H1 (cell line): Measurements from ENCODE around the gene TAPT1. TPM values are rescaled to one million over a fixed set of nuclear protein-coding genes. Genes with fewer than 3 reads are reported as not detected.

Source experiments
- CTCF ChIA-PET: fragments of 300-600 bp; sonication (Branson Sonifier 250); formaldehyde crosslinking; loops from one replicate; lab custom pipeline; 2021; ENCODE audit not compliant: partially characterized antibody; lab: Charles Lee
- POLR2A ChIA-PET: fragments of 300-600 bp; sonication (Branson Sonifier 250); formaldehyde crosslinking; loops from one replicate; lab custom pipeline; 2021; ENCODE audit warnings: inconsistent platforms; ENCODE audit not compliant: partially characterized antibody; lab: Charles Lee
- DNase-seq, 2 experiments: peaks; one replicate each; pipeline versions ENCODE4 v3.0.0 to v3.0.0-alpha.2; 2010 to 2022; ENCODE audit warnings: low spot score in 2 of 2, low read depth in 1 of 2, mixed read lengths in 1 of 2
- FAIRE-seq: peaks from 2 replicates; lab custom pipeline; 2011; peaks lifted over from hg19 to GRCh38; lab: Jason Lieb, UNC
- H2AFZ ChIP-seq: 2 replicates; pipeline ENCODE4 v1.8.1; 2012; ENCODE audit warnings: low read length, inconsistent platforms
- H2AK5ac ChIP-seq: 2 replicates; pipeline ENCODE4 v1.6.1; 2013; ENCODE audit warnings: low read depth, low read length
- H2BK120ac ChIP-seq: replicated peaks from 2 replicates; pipeline ENCODE3; 2013; ENCODE audit warnings: low read depth, low read length, inconsistent platforms
- H2BK12ac ChIP-seq: 2 replicates; pipeline ENCODE4 v1.6.1; 2013; ENCODE audit warnings: low read depth, low read length
- H2BK15ac ChIP-seq: 2 replicates; pipeline ENCODE4 v1.6.1; 2013; ENCODE audit warnings: low read length
- H2BK20ac ChIP-seq: 2 replicates; pipeline ENCODE4 v1.6.1; 2013; ENCODE audit warnings: low read length
- H2BK5ac ChIP-seq: 2 replicates; pipeline ENCODE4 v1.6.1; 2013; ENCODE audit warnings: low read depth, low read length
- H3K14ac ChIP-seq: 2 replicates; pipeline ENCODE4 v1.6.1; 2013; ENCODE audit warnings: inconsistent platforms; ENCODE audit not compliant: insufficient read length
- H3K18ac ChIP-seq: 2 replicates; pipeline ENCODE4 v1.6.1; 2013; ENCODE audit warnings: low read length; ENCODE audit errors: extremely low read depth
- H3K23ac ChIP-seq: 2 replicates; pipeline ENCODE4 v1.6.1; 2013; ENCODE audit warnings: inconsistent platforms; ENCODE audit not compliant: insufficient read length
- H3K23me2 ChIP-seq: 2 replicates; pipeline ENCODE4 v1.6.1; 2013; ENCODE audit warnings: low read depth, low read length
- H3K27ac ChIP-seq: 2 replicates; pipeline ENCODE4 v1.6.1; 2011; ENCODE audit warnings: low read depth, low read length, inconsistent platforms
- H3K27me3 ChIP-seq, 4 experiments: replicated peaks in 1 of 4; 1 replicate in 1 of 4; 2 replicates in 3 of 4; pipeline versions ENCODE4 v1.6.1 to v1.8.1; 2011 to 2013; ENCODE audit warnings: low read length in 3 of 4, mild to moderate bottlenecking in 3 of 4, inconsistent platforms in 2 of 4, mixed read lengths in 2 of 4, moderate library complexity in 1 of 4; ENCODE audit not compliant: control insufficient read depth in 3 of 4, insufficient read depth in 3 of 4; ENCODE audit errors: extremely low read depth in 1 of 4
- H3K36me3 ChIP-seq, 4 experiments: 2 replicates each; pipeline versions ENCODE4 v1.6.1 to v1.8.1; 2011 to 2013; ENCODE audit warnings: mild to moderate bottlenecking in 4 of 4, low read length in 3 of 4, moderate library complexity in 2 of 4, control low read depth in 1 of 4, inconsistent platforms in 1 of 4; ENCODE audit not compliant: insufficient read depth in 4 of 4, control insufficient read depth in 2 of 4
- H3K4ac ChIP-seq: replicated peaks from 2 replicates; pipeline ENCODE3; 2013; ENCODE audit warnings: low read length, low read depth, mixed read lengths, inconsistent platforms; ENCODE audit not compliant: insufficient read length
- H3K4me1 ChIP-seq, 4 experiments: replicated peaks in 1 of 4; 1 replicate in 1 of 4; 2 replicates in 3 of 4; pipeline versions ENCODE4 v1.6.1 to v1.8.1; 2011 to 2013; ENCODE audit warnings: low read length in 3 of 4, inconsistent platforms in 2 of 4, mixed read lengths in 1 of 4; ENCODE audit not compliant: insufficient read depth in 4 of 4, control insufficient read depth in 3 of 4
- H3K4me2 ChIP-seq, 2 experiments: 2 replicates each; pipeline versions ENCODE4 v1.6.1 to v1.8.1; 2011 to 2013; ENCODE audit warnings: low read depth in 2 of 2, low read length in 2 of 2, control low read depth in 1 of 2, inconsistent platforms in 1 of 2, mild to moderate bottlenecking in 1 of 2; ENCODE audit not compliant: insufficient read depth in 1 of 2
- H3K4me3 ChIP-seq, 4 experiments: fragments of 200-600, 300-600 bp in 1 of 4; sonication (generic), shearing (Covaris generic), sonication (Bioruptor Twin) in 1 of 4; 2 replicates each; pipeline versions ENCODE4 v1.5.1 to v1.8.1; 2011 to 2016; ENCODE audit warnings: low read length in 4 of 4, low read depth in 3 of 4, control low read depth in 2 of 4, inconsistent platforms in 2 of 4, mild to moderate bottlenecking in 2 of 4, mixed read lengths in 1 of 4, moderate library complexity in 1 of 4; ENCODE audit not compliant: insufficient read depth in 2 of 4; ENCODE audit errors: extremely low read depth in 1 of 4
- H3K56ac ChIP-seq: replicated peaks from 2 replicates; pipeline ENCODE3; 2013; ENCODE audit warnings: low read depth, mild to moderate bottlenecking, mixed read lengths, low read length, inconsistent platforms; ENCODE audit not compliant: insufficient read length
- H3K79me1 ChIP-seq: 2 replicates; pipeline ENCODE4 v1.6.1; 2013; ENCODE audit warnings: low read depth, low read length, control low read depth
- H3K79me2 ChIP-seq, 2 experiments: 2 replicates each; pipeline versions ENCODE4 v1.6.1 to v1.8.1; 2012 to 2013; ENCODE audit warnings: low read length in 2 of 2, mild to moderate bottlenecking in 2 of 2, inconsistent platforms in 1 of 2; ENCODE audit not compliant: insufficient read depth in 2 of 2, control insufficient read depth in 1 of 2
- H3K9ac ChIP-seq, 4 experiments: replicated peaks in 1 of 4; 1 replicate in 1 of 4; 2 replicates in 3 of 4; pipeline versions ENCODE4 v1.6.1 to v1.8.1; 2011 to 2013; ENCODE audit warnings: low read depth in 3 of 4, low read length in 3 of 4, control low read depth in 2 of 4, mild to moderate bottlenecking in 2 of 4, moderate library complexity in 2 of 4, inconsistent platforms in 1 of 4; ENCODE audit errors: extremely low read depth in 1 of 4
- H3K9me3 ChIP-seq, 2 experiments: 2 replicates each; pipeline versions ENCODE4 v1.6.1 to v1.8.1; 2012 to 2013; ENCODE audit warnings: mild to moderate bottlenecking in 2 of 2, moderate library complexity in 2 of 2, control low read depth in 1 of 2, inconsistent platforms in 1 of 2, low read depth in 1 of 2, low read length in 1 of 2, mixed read lengths in 1 of 2; ENCODE audit not compliant: insufficient read depth in 2 of 2
- H4K20me1 ChIP-seq, 2 experiments: replicated peaks in 1 of 2; 2 replicates each; pipeline versions ENCODE3 to v1.8.1; 2011 to 2013; ENCODE audit warnings: inconsistent platforms in 2 of 2, low read length in 2 of 2, mild to moderate bottlenecking in 1 of 2; ENCODE audit not compliant: insufficient read depth in 2 of 2, control insufficient read depth in 1 of 2
- H4K5ac ChIP-seq: 2 replicates; pipeline ENCODE4 v1.6.1; 2013; ENCODE audit warnings: low read length, low read depth, mixed read lengths, inconsistent platforms; ENCODE audit not compliant: insufficient read length
- H4K8ac ChIP-seq: 2 replicates; pipeline ENCODE4 v1.8.0; 2013; ENCODE audit warnings: mild to moderate bottlenecking, moderate library complexity, low read length, inconsistent platforms; ENCODE audit not compliant: insufficient read depth; ENCODE audit errors: extremely low read depth
- H4K91ac ChIP-seq: replicated peaks from 2 replicates; pipeline ENCODE3; 2013; ENCODE audit warnings: low read length, mixed read lengths, inconsistent platforms; ENCODE audit not compliant: insufficient read length
- CTCF ChIP-seq, 3 experiments: IDR thresholded peaks; 1 replicate in 2 of 3; 2 replicates in 1 of 3; pipeline versions ENCODE4 v1.5.1 to v1.6.1; 2011; ENCODE audit warnings: low read length in 3 of 3, mild to moderate bottlenecking in 3 of 3, inconsistent platforms in 2 of 3, low read depth in 1 of 3, moderate library complexity in 1 of 3; ENCODE audit not compliant: insufficient read depth in 1 of 3; ENCODE audit errors: control extremely low read depth in 1 of 3
- E2F6 ChIP-seq: IDR thresholded peaks from 2 replicates; pipeline ENCODE4 v1.6.1; 2012; ENCODE audit warnings: inconsistent platforms
- RAD21 ChIP-seq, 2 experiments: IDR thresholded peaks in 1 of 2; conservative IDR thresholded peaks in 1 of 2; 2 replicates each; pipeline ENCODE4 v1.6.1; 2011; ENCODE audit warnings: low read depth in 2 of 2, low read length in 2 of 2, improper control_type of control experiment in 1 of 2, inconsistent platforms in 1 of 2, mild to moderate bottlenecking in 1 of 2, moderate library complexity in 1 of 2
- USF2 ChIP-seq: IDR thresholded peaks from 2 replicates; pipeline ENCODE4 v1.6.1; 2011; ENCODE audit warnings: low read length, improper control_type of control experiment
- WGBS, 2 experiments: shearing (Covaris generic) in 1 of 2; methylation state at CpG; one replicate each; pipeline versions ENCODE4 v1.1.6 to v1.1.7; 2013 to 2015; ENCODE audit warnings: low lambda C conversion rate in 2 of 2, mixed read lengths in 2 of 2, inconsistent platforms in 1 of 2, low coverage in 1 of 2, missing lambda C conversion rate in 1 of 2; ENCODE audit not compliant: insufficient replicate concordance in 2 of 2, insufficient coverage in 1 of 2, insufficient read length in 1 of 2; ENCODE audit errors: extremely low coverage in 1 of 2, missing lambda C conversion rate in 1 of 2; 5-methylcytosine and 5-hydroxymethylcytosine counted together
- polyA plus RNA-seq, 7 experiments: library from polyadenylated mRNA; depleted of rRNA in 3 of 7; stranded (reverse) in 5 of 7; unstranded in 2 of 7; fragments of >200 nt in 5 of 7; fragments of 200-250 nt in 2 of 7; gene quantifications; 1 replicate in 5 of 7; 2 replicates in 1 of 7; 4 replicates in 1 of 7; pipeline versions ENCODE4 v1.2.1 to v1.2.3, GENCODE V29; 2011 to 2013; ENCODE audit warnings: missing spikeins in 2 of 7, mixed read lengths in 2 of 7
- total RNA-seq: library from RNA; stranded (reverse); fragmentation: NEBNext Ultra II Directional; extraction: Animal tissue kit (Norgen Biotek cat#: 25700); gene quantifications from 2 replicates; pipeline ENCODE4 v1.2.1, GENCODE V29; 2021

TAPT1 gene
- total and polyA plus RNA-seq, 2 of the 8 experiments (the other 6 are each of a cell fraction or from before 2014, with no cell fraction given) = 4.2 to 15.3 TPM

GRCh38 chr4:16261313-16261878 is 35.1 kb upstream of the TAPT1 start:
- H3K9me3 ChIP-seq = no peaks in the 10 kb centered on the region

More at GRCh38 chr4:16261313-16261878, 35.1 kb upstream of the TAPT1 start:
- Histone ChIP-seq H2BK12ac (no peak overlapping the region), H3K23ac (no peak overlapping the region), H3K9ac (no peak overlapping the region), H3K79me1 (no peaks in the 10 kb centered on the region), H4K5ac (no peak overlapping the region), H3K23me2 (no peaks in the 10 kb centered on the region), H3K79me2 (no peaks in the 10 kb centered on the region), H4K91ac (no peak overlapping the region), H2BK15ac (no peak overlapping the region), H3K4me1 (no peaks in the 10 kb centered on the region), H3K27ac (no peak overlapping the region), H3K36me3 (peaks cover 0 to under 1% (median 0%) of the 10 kb centered on the region in 4 experiments; a peak in 1 of 8 replicates), H3K4me3 (no peak overlapping the region), H3K56ac (no peak overlapping the region), H4K8ac (no peak overlapping the region), H3K14ac (no peak overlapping the region), H3K4me2 (no peak overlapping the region), H2BK120ac (no peak overlapping the region), H3K4ac (no peak overlapping the region), H3K18ac (no peak overlapping the region), H3K27me3 (peaks cover 0 to 1% (median 0%) of the 10 kb centered on the region in 4 experiments; a peak in 1 of 7 replicates), H4K20me1 (no peaks in the 10 kb centered on the region), H2BK5ac (no peak overlapping the region), H2AK5ac (no peak overlapping the region), H2AFZ (no peak overlapping the region), H2BK20ac (no peak overlapping the region)
- ChIA-PET POLR2A (no interaction called here), CTCF (no interaction called here)
- no peak for DNase-seq
- TF ChIP-seq RAD21 (IDR thresholded peaks at IDR 0.05 in 1 of 2, conservative IDR thresholded peaks at IDR 0.05 in 1 of 2; ENCODE audit: low read depth in 2 of 2, low read length in 2 of 2) (no peak), E2F6 (no peak), CTCF (IDR thresholded peaks at IDR 0.05; ENCODE audit: control extremely low read depth in 1 of 3, insufficient read depth in 1 of 3, low read depth in 1 of 3, low read length in 3 of 3) (no peak), USF2 (no peak)
- no peak for FAIRE-seq
- 95% methylated on average over 5 of the region's 5 CpGs; no CpG with 5 or more reads in 1 of the 2 experiments for WGBS, 2 experiments
